HL-60 (cell line): ENCODE results near the gene L1CAM.

ENCODE experiments used
- DNase-seq, 2 experiments: peaks; one replicate each; pipeline ENCODE4 v3.0.0-alpha.2; 2010 to 2020; ENCODE audit warnings: low read depth in 1 of 2, low spot score in 1 of 2
- H3K27ac ChIP-seq: fragments of 250-450 bp; sonication (Bioruptor Pico); replicated peaks from 2 replicates; pipeline ENCODE4 v1.5.1; 2020; ENCODE audit warnings: mild to moderate bottlenecking, moderate library complexity
- H3K27me3 ChIP-seq: fragments of 250-450 bp; sonication (Bioruptor Pico); 2 replicates; pipeline ENCODE4 v1.5.1; 2021; ENCODE audit warnings: mild to moderate bottlenecking, moderate library complexity; ENCODE audit not compliant: insufficient read depth, poor library complexity, severe bottlenecking
- H3K4me3 ChIP-seq: replicated peaks from 2 replicates; pipeline ENCODE4 v1.5.1; 2011; ENCODE audit warnings: mild to moderate bottlenecking, control low read depth, low read length; ENCODE audit not compliant: insufficient read depth
- TF ChIP-seq, protein P1 (sequence below): IDR thresholded peaks from 2 replicates; pipeline ENCODE4 v1.6.1; 2012; ENCODE audit warnings: low read depth; ENCODE audit not compliant: insufficient replicate concordance

The L1CAM gene

DNA sequence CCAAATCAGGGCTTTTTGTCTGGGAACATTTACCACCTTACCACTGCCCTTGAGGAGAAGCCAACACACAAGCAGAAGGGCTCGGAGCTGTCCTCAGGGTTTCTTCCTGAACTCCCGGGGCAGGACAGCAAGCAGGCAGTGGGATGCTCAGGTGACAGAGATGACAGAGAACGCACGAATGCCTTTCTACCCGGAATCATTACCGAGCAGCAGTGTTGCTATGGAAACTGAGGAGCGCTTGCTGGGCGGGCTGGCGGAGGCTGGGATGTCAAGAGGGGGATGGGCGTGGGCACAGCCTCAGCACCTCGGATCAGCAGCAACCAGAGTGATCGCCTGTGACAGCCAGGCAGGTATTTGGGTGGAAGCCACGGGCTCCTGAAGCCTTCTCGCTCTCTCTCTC is 73.8 kb downstream of the L1CAM start:
- Histone ChIP-seq H3K27me3 (no peaks in the 10 kb centered on the region), H3K4me3 (no peak overlapping the region), H3K27ac (no peak overlapping the region)
- DNase-seq: no peak
- TF ChIP-seq, protein P1, sequence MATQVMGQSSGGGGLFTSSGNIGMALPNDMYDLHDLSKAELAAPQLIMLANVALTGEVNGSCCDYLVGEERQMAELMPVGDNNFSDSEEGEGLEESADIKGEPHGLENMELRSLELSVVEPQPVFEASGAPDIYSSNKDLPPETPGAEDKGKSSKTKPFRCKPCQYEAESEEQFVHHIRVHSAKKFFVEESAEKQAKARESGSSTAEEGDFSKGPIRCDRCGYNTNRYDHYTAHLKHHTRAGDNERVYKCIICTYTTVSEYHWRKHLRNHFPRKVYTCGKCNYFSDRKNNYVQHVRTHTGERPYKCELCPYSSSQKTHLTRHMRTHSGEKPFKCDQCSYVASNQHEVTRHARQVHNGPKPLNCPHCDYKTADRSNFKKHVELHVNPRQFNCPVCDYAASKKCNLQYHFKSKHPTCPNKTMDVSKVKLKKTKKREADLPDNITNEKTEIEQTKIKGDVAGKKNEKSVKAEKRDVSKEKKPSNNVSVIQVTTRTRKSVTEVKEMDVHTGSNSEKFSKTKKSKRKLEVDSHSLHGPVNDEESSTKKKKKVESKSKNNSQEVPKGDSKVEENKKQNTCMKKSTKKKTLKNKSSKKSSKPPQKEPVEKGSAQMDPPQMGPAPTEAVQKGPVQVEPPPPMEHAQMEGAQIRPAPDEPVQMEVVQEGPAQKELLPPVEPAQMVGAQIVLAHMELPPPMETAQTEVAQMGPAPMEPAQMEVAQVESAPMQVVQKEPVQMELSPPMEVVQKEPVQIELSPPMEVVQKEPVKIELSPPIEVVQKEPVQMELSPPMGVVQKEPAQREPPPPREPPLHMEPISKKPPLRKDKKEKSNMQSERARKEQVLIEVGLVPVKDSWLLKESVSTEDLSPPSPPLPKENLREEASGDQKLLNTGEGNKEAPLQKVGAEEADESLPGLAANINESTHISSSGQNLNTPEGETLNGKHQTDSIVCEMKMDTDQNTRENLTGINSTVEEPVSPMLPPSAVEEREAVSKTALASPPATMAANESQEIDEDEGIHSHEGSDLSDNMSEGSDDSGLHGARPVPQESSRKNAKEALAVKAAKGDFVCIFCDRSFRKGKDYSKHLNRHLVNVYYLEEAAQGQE: no peak
